IMR-90 (cell line): Measurements from ENCODE around the gene SLC35E2B. TPM values are rescaled to one million over a fixed set of nuclear protein-coding genes. Genes with fewer than 3 reads are reported as not detected.
"Not testable (repeated sequence)": the region's sequence is repeated elsewhere in the genome, so short reads cannot be mapped to it uniquely, and the experiment has no call there.

Experiments
- ATAC-seq: fragments of 200-7000 bp; cut with Tn5 transposase; 2 replicates; pipeline ENCODE4 v1.9.1; 2020; ENCODE audit warnings: low read depth, mild to moderate bottlenecking, moderate library complexity
- BruUV-seq: library from RNA; stranded (reverse); fragments of 400-500 nt; replicated peaks from 2 replicates; lab custom pipeline; 2021; lab: Mats Ljungman, UMichigan
- CTCF ChIA-PET: fragments of 300-600 bp; formaldehyde crosslinking; extraction: SDS; loops from one replicate; lab custom pipeline; 2021; ENCODE audit warnings: antibody characterized with exemption; lab: Yijun Ruan, JAX
- POLR2A ChIA-PET: fragments of 300-600 bp; sonication (Branson Sonifier 250); formaldehyde crosslinking; loops from one replicate; lab custom pipeline; 2022; ENCODE audit warnings: antibody characterized with exemption; ENCODE audit not compliant: unreplicated experiment; lab: Charles Lee
- DNase-seq: peaks from one replicate; pipeline ENCODE4 v3.0.0; 2013
- H2AFZ ChIP-seq: replicated peaks from 2 replicates; pipeline ENCODE3; 2013; ENCODE audit warnings: low read length, mild to moderate bottlenecking; ENCODE audit not compliant: poor library complexity
- H2AK5ac ChIP-seq: 2 replicates; pipeline ENCODE4 v1.6.1; 2013; ENCODE audit warnings: low read depth, low read length, inconsistent platforms
- H2AK9ac ChIP-seq: replicated peaks from 2 replicates; pipeline ENCODE3; 2013; ENCODE audit warnings: mild to moderate bottlenecking, low read depth, low read length, moderate library complexity; ENCODE audit not compliant: poor library complexity
- H2BK120ac ChIP-seq: 2 replicates; pipeline ENCODE4 v1.6.1; 2013; ENCODE audit warnings: low read depth, low read length, inconsistent platforms
- H2BK15ac ChIP-seq: 3 replicates; pipeline ENCODE4 v1.6.1; 2013; ENCODE audit warnings: low read depth, low read length, inconsistent platforms
- H2BK20ac ChIP-seq: 2 replicates; pipeline ENCODE4 v1.6.1; 2013; ENCODE audit warnings: low read depth, mild to moderate bottlenecking, inconsistent platforms, low read length, moderate library complexity
- H2BK5ac ChIP-seq: 2 replicates; pipeline ENCODE4 v1.6.1; 2013; ENCODE audit warnings: mild to moderate bottlenecking, low read depth, low read length, inconsistent platforms; ENCODE audit not compliant: poor library complexity, severe bottlenecking
- H3K14ac ChIP-seq: replicated peaks from 2 replicates; pipeline ENCODE4 v1.6.1; 2013; ENCODE audit warnings: low read depth, low read length, inconsistent platforms
- H3K18ac ChIP-seq: 2 replicates; pipeline ENCODE4 v1.6.1; 2013; ENCODE audit warnings: low read depth, low read length, control low read depth
- H3K23ac ChIP-seq: 2 replicates; pipeline ENCODE4 v1.6.1; 2013; ENCODE audit warnings: low read depth, low read length, inconsistent platforms
- H3K27ac ChIP-seq: 2 replicates; pipeline ENCODE4 v1.5.1; 2013; ENCODE audit warnings: mild to moderate bottlenecking, control low read depth, low read length; ENCODE audit not compliant: insufficient read depth
- H3K27me3 ChIP-seq: 2 replicates; pipeline ENCODE4 v1.6.1; 2013; ENCODE audit warnings: low read length; ENCODE audit not compliant: control insufficient read depth, insufficient read depth
- H3K36me3 ChIP-seq: 2 replicates; pipeline ENCODE4 v1.6.1; 2013; ENCODE audit warnings: low read length, mixed read lengths; ENCODE audit not compliant: control insufficient read depth, insufficient read depth
- H3K4ac ChIP-seq: 2 replicates; pipeline ENCODE4 v1.6.1; 2013; ENCODE audit warnings: low read depth, low read length, inconsistent platforms
- H3K4me1 ChIP-seq: 2 replicates; pipeline ENCODE4 v1.6.1; 2013; ENCODE audit warnings: low read length, mixed read lengths; ENCODE audit not compliant: control insufficient read depth, insufficient read depth
- H3K4me2 ChIP-seq: 2 replicates; pipeline ENCODE4 v1.6.1; 2013; ENCODE audit warnings: low read depth, mild to moderate bottlenecking, control low read depth, low read length, moderate library complexity
- H3K4me3 ChIP-seq: 2 replicates; pipeline ENCODE4 v1.5.1; 2013; ENCODE audit warnings: low read depth, mild to moderate bottlenecking, control low read depth, low read length, moderate library complexity; ENCODE audit not compliant: insufficient read depth
- H3K56ac ChIP-seq: 2 replicates; pipeline ENCODE4 v1.6.1; 2013; ENCODE audit warnings: low read length, inconsistent platforms; ENCODE audit not compliant: insufficient read depth; ENCODE audit errors: extremely low read depth
- H3K79me1 ChIP-seq, 2 experiments: 2 replicates each; pipeline ENCODE4 v1.6.1; 2013; ENCODE audit warnings: low read length in 2 of 2, inconsistent platforms in 1 of 2, low read depth in 1 of 2
- H3K9ac ChIP-seq: 2 replicates; pipeline ENCODE4 v1.6.1; 2013; ENCODE audit warnings: low read depth, low read length, control low read depth
- H3K9me1 ChIP-seq: 2 replicates; pipeline ENCODE4 v1.6.1; 2013; ENCODE audit warnings: low read length, inconsistent platforms; ENCODE audit not compliant: insufficient read depth
- H3K9me3 ChIP-seq: 2 replicates; pipeline ENCODE4 v1.6.1; 2013; ENCODE audit warnings: low read length; ENCODE audit not compliant: control insufficient read depth, insufficient read depth
- H4K20me1 ChIP-seq: 2 replicates; pipeline ENCODE4 v1.6.1; 2013; ENCODE audit warnings: low read length, inconsistent platforms; ENCODE audit not compliant: insufficient read depth
- H4K5ac ChIP-seq: 2 replicates; pipeline ENCODE4 v1.6.1; 2013; ENCODE audit warnings: mild to moderate bottlenecking, low read depth, low read length, control low read depth
- H4K8ac ChIP-seq, 2 experiments: 2 replicates each; pipeline ENCODE4 v1.6.1; 2013; ENCODE audit warnings: low read depth in 2 of 2, low read length in 2 of 2, control low read depth in 1 of 2, inconsistent platforms in 1 of 2
- H4K91ac ChIP-seq: 2 replicates; pipeline ENCODE4 v1.6.1; 2013; ENCODE audit warnings: low read depth, low read length, inconsistent platforms; ENCODE audit not compliant: insufficient read depth
- WGBS, 2 experiments: methylation state at CpG; one replicate each; pipeline versions ENCODE4 v1.1.5 to v1.1.7; 2013; ENCODE audit warnings: missing lambda C conversion rate in 2 of 2; ENCODE audit not compliant: insufficient read length in 1 of 2; ENCODE audit errors: extremely low coverage in 2 of 2; 5-methylcytosine and 5-hydroxymethylcytosine counted together
- dilution Hi-C: fragments of 300-500 bp; cut with HindIII; formaldehyde crosslinking; loops from one replicate; pipeline ENCODE4 v1.14.3; 2018; ENCODE audit warnings: low sequenced_read_pairs; ENCODE audit not compliant: unreplicated experiment
- in situ Hi-C: fragments of 300-500 bp; cut with MboI; formaldehyde crosslinking; loops from 3 replicates; pipeline ENCODE4 v1.14.3; 2019; ENCODE audit warnings: low sequenced_read_pairs, inconsistent platforms, mixed read lengths
- intact Hi-C: fragments of 100-400 bp; cut with micrococcal nuclease; formaldehyde crosslinking; loops from 2 replicates; pipeline ENCODE4 v1.10.0; 2022
- polyA plus RNA-seq, 3 experiments: library from polyadenylated mRNA; depleted of rRNA; stranded (reverse); fragments of >200 nt; gene quantifications; 2 replicates each; pipeline ENCODE4 v1.2.3, GENCODE V29; 2012; ENCODE audit warnings: low replicate concordance in 1 of 3
- total RNA-seq: library from RNA; depleted of rRNA; stranded (reverse); fragments of >200 nt; gene quantifications from 2 replicates; pipeline ENCODE4 v1.2.3, GENCODE V29; 2012

Gene SLC35E2B
- total and polyA plus RNA-seq, 2 of the 4 experiments (the other 2 are of a cell fraction), result 14.9 to 30.2 TPM

- H3K4me1 ChIP-seq, H4K20me1 ChIP-seq, H3K18ac ChIP-seq, H4K91ac ChIP-seq, H3K23ac ChIP-seq, POLR2A ChIA-PET, dilution Hi-C loops, H3K27ac ChIP-seq, H3K4me2 ChIP-seq, H3K4me3 ChIP-seq, H2AK5ac ChIP-seq, H3K56ac ChIP-seq, DNase-seq, H4K5ac ChIP-seq, H2AK9ac ChIP-seq, CTCF ChIA-PET, H4K8ac ChIP-seq, H3K9me3 ChIP-seq, H2BK5ac ChIP-seq, ATAC-seq, BruUV-seq, H2BK15ac ChIP-seq, H2BK20ac ChIP-seq, intact Hi-C loops, H3K79me1 ChIP-seq, H3K9me1 ChIP-seq, H3K4ac ChIP-seq, H3K27me3 ChIP-seq, H3K14ac ChIP-seq, H2AFZ ChIP-seq, H2BK120ac ChIP-seq, H3K9ac ChIP-seq, in situ Hi-C loops: not testable (repeated sequence)
- WGBS, 2 experiments, result no CpG with 5 or more reads among the region's 44 CpGs
- peaks cover 13% of the 10 kb centered on the region; the same call in 1 of the 2 replicates for H3K36me3 ChIP-seq
Observed at GRCh38 chr1:1737675-1738590, 45.3 kb upstream of the SLC35E2B start.
